ENCODE results near the gene WHRN. TPM values are rescaled to one million over a fixed set of nuclear protein-coding genes. Genes with fewer than 3 reads are reported as not detected.

The WHRN gene
- total RNA-seq, 1 donor from 2014 or later, result 5.2 TPM

DNA sequence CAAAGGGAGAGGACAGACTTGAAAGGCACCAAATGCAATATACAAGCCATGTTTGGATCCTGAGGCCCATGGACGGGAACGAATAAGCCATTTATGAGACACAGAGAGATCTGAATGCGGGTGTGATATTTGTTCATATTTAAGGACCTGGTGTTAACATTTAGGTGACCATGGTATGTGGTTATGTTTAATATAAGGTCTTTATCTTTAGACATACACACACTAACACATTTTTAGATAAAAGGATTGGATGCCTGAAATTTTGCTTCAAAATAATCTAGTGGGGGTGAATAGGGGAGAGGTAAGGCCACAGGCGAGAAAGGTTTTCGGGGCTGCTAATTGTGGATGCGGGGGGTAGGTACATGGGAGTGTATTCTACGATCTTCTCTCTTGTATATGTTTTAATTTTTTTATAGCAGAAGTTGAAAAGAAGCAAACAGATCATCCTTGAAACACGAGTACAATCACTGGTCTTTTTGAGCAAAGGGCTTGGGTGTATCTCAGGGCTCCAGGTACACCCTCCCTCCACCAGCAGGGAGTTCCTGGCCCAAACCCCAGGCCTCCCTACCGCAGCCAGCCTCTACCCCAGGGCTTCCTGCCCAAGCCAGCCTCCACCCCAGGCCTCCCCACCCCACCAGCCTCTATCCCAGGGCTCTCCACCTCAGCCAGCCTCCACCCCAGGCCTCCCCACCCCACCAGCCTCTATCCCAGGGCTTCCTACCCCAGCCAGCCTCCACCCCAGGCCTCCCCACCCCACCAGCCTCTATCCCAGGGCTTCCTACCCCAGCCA lies 129.7 kb downstream of the WHRN start:
- no peak overlapping the region for H3K4me3 ChIP-seq (ENCODE audit: low read depth, low read length)
- DNase-seq (ENCODE audit: low read depth), result no peak
- TF ChIP-seq, protein P1, sequence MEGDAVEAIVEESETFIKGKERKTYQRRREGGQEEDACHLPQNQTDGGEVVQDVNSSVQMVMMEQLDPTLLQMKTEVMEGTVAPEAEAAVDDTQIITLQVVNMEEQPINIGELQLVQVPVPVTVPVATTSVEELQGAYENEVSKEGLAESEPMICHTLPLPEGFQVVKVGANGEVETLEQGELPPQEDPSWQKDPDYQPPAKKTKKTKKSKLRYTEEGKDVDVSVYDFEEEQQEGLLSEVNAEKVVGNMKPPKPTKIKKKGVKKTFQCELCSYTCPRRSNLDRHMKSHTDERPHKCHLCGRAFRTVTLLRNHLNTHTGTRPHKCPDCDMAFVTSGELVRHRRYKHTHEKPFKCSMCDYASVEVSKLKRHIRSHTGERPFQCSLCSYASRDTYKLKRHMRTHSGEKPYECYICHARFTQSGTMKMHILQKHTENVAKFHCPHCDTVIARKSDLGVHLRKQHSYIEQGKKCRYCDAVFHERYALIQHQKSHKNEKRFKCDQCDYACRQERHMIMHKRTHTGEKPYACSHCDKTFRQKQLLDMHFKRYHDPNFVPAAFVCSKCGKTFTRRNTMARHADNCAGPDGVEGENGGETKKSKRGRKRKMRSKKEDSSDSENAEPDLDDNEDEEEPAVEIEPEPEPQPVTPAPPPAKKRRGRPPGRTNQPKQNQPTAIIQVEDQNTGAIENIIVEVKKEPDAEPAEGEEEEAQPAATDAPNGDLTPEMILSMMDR (conservative IDR thresholded peaks at IDR 0.05; ENCODE audit: low read depth, low read length), result no peak

DNA sequence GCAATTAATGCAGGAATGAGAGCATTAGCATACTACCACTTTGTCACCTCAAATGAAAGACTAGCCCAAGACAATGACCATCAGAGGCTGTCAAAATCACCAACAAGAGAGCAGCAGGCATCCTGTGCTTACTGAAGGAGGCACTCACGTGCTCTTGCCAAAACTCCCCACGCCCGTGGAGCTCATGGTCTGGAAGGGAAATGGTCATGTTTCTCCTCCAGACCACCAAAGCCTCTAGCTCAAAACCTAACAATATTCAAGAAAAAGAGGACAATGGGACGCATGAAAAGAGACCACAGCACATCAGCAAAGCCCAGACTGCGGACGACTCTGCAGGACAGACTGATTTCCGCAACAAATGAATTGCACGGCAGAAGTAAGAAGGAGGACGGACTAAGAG lies 130.3 kb downstream of the WHRN start:
- TF ChIP-seq, protein P1 (conservative IDR thresholded peaks at IDR 0.05; ENCODE audit: low read depth, low read length), result no peak
- no peak for DNase-seq (ENCODE audit: low read depth)
- H3K4me3 ChIP-seq (ENCODE audit: low read depth, low read length), result no peak overlapping the region

DNA sequence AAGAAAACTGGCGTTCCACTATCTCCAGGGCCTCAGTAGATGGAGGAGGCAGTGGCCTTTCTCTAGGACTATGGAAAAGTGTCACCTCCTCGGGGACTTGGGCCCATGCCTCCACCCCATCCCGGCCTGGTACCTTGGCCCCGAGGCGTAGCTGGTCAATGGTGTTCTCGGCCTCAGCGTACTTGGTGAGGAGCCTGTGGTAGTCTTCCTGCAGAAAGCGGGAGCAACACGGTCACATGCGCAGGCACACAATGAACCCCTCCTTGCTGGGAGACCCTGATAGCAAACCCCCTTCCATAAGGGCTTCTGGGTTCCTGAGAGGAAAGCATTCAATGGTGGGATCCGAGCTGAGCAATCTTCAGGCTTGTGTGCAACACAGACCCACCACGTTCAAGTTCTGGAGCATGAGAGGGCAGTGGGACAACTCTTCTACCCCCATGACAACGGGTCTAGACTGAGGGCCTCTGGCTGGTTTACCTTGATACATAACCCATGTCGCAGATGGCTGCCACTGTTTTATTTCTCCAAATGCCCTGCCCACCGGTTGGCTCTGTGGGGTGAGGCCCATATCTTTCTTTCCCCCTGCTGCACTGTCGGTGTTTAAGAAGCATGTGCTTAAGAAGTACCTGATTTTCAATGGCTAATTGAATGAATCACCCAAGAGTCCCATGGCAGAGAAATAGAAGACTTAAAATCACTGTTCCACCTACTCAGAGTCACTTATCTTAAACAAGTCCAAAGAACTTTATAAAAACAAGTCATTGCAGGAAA lies 131.1 kb downstream of the WHRN start:
- TF ChIP-seq, protein P1 (conservative IDR thresholded peaks at IDR 0.05; ENCODE audit: low read depth, low read length), result no peak
- H3K4me3 ChIP-seq (ENCODE audit: low read depth, low read length), result no peak overlapping the region
- DNase-seq (ENCODE audit: low read depth), result no peak

DNA sequence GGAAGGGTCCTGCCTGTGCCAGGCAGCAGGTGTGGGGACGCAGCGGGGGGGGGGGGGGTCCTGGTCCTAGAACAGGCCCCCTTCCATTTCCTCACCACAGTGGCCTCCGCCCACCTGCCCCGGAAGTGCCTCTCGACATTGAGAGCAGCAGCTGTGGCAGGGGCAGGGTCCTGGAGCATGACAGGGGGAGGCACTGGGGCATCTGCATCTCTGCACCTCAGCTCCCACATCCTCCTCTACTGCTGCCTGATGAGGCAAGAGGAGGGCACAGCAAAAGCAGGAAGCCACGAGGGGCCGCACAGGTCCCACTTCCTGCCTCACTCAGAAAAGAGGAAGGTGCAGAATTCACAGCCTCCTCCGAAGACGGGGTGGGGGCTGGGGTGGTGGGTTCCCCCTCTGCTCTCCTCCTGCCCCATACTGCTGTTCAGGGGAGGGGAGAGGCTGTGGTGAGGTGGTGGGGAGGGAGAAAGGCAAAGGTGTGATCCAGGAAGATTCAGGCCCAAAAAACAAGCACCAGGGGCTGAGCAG lies 132.3 kb downstream of the WHRN start:
- DNase-seq (ENCODE audit: low read depth), result no peak
- H3K4me3 ChIP-seq (ENCODE audit: low read depth, low read length), result no peak overlapping the region
- TF ChIP-seq, protein P1 (conservative IDR thresholded peaks at IDR 0.05; ENCODE audit: low read depth, low read length), result no peak

DNA sequence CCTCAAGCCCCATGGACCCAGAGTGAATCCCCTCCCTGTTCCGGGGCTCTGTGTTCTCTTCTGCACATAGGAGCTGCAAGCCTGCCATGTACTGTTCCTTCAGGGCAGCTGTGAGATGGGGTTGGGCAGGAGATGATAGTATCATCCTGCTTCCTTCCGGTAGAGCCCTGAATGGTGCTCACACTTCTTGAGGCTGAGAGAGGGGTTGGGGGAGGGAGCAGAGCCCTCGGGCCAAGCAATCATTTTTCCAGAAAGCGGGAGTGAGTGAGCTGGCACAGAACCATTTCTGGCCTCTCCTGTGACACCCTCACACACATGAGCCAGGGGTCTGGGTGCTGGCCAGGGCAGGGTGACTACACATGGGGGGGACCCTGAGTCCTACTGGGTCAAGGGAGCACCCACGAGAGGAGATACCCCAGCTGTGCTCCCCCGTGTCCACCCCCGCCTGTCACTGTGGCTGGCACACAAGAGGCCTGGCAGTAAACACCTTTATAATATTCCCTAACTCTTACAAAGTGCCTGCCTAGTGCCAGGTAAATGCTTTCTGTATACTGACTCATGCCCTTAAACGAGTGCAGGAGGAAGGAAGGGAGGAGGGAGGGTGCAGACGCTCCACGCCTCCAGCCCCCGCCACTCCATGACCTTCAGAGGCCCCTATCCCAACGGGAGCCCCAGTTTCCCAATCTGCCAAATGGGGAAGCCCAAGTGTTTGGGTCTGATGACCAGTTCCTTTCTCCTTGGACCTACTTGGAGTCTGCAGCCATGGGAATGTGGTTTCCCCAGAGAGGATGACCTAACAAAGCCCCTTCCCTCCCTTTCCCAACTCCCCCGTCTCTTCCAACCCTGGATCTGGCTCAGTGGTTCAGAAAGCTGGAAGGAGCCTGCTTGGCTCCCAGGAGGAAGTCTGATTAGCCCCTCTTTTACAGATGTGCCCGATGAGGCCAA lies 133.0 kb downstream of the WHRN start:
- no peak overlapping the region for H3K4me3 ChIP-seq (ENCODE audit: low read depth, low read length)
- peak; percentile 52 for DNase-seq (ENCODE audit: low read depth)
- TF ChIP-seq, protein P1 (conservative IDR thresholded peaks at IDR 0.05; ENCODE audit: low read depth, low read length), result no peak

GRCh38 chr9:114371343-114371944 lies 133.8 kb downstream of the WHRN start:
- no peak overlapping the region for H3K4me3 ChIP-seq (ENCODE audit: low read depth, low read length)
- TF ChIP-seq, protein P1 (conservative IDR thresholded peaks at IDR 0.05; ENCODE audit: low read depth, low read length), result no peak
- no peak for DNase-seq (ENCODE audit: low read depth)

Data from epithelial cell of proximal tubule (primary cell).